ENCODE results near the gene PRKCB.

PRKCB gene

DNA sequence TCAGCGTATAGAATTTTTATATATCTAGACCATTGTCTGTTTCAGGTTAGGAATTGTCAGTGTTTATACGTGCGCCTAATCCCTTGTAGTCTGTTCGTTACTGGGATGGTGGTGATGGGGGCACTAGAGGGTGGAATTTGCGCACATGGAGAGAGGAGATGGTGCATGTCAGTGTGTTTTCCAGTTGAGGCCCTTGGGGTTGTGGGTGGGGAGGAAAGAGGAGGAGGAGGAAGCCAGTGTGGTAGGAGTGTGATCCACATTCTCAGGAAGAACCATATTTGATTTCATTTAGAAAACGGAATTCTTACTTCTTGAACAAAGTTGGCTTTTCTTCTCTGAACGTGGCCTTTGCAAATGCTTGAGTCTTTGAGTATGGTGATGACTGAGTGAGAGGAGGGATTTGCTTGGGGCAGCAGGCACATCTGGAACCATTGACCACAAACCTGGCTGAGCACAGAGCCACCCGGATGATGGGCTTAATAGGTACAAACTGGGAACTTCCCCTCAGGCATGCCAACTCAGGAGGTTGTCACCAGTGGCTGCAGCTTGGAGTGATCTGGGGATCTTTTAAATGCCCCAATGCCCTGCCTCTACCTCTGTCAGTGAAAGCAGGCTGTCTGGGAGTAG, 98.9 kb downstream of the PRKCB start:
- Mint-ChIP-seq H3K27me3 (ENCODE audit: low read depth) (no peaks in the 10 kb centered on the region), H3K4me1 (ENCODE audit: low read depth) (peaks cover 5% of the 10 kb centered on the region), H3K36me3 (ENCODE audit: low read depth) (no peaks in the 10 kb centered on the region), H3K9me3 (no peaks in the 10 kb centered on the region), H3K27ac (no peak overlapping the region), H3K4me3 (no peak overlapping the region)
- no peak for DNase-seq (ENCODE audit: low spot score)

DNA sequence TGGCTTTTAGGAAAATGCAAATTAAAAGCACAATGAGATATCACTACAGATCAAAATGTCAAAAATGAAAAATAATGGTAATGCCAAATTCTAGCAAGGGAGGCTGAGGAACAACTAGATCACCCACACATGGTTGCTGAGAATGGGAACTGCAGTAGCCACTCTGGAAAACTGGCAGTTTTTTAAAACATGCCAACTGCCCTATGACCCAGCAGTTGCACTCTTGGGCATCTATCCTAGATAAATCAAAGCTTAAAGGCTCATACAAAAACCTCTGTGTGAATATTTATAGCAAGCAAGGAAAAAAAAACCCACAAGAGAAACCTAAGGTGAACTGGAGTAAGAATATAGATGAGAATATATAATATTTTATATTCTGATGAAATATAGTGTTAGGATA, 104.3 kb downstream of the PRKCB start:
- H3K27me3 Mint-ChIP-seq (ENCODE audit: low read depth) = no peaks in the 10 kb centered on the region
- no peaks in the 10 kb centered on the region for H3K36me3 Mint-ChIP-seq (ENCODE audit: low read depth)
- H3K9me3 Mint-ChIP-seq = no peaks in the 10 kb centered on the region
- peaks cover 6% of the 10 kb centered on the region for H3K4me1 Mint-ChIP-seq (ENCODE audit: low read depth)
- H3K27ac Mint-ChIP-seq = no peak overlapping the region
- no peak for DNase-seq (ENCODE audit: low spot score)
- no peak overlapping the region for H3K4me3 Mint-ChIP-seq

DNA sequence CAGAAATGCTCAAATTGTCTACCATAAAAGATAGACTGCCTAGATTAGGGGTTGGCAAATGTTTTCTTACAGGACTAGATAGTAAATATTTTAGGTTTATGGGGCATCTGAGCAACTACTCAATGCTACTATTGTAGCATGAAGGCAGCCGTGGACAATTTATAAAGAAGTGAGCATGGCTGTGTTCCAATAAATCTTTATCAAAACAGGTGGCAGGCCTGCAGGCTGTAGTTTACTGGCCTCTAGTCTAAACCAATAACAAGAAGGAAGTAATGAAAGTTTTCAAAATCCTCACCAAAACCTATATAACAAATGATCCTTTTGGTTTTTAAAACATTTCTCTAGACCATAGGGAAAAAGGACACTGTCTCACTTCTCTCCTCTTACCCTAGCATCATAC, 105.2 kb downstream of the PRKCB start:
- Mint-ChIP-seq H3K27ac (no peak overlapping the region), H3K4me3 (no peak overlapping the region), H3K27me3 (ENCODE audit: low read depth) (no peaks in the 10 kb centered on the region), H3K4me1 (ENCODE audit: low read depth) (peaks cover 6% of the 10 kb centered on the region), H3K9me3 (no peaks in the 10 kb centered on the region), H3K36me3 (ENCODE audit: low read depth) (no peaks in the 10 kb centered on the region)
- DNase-seq (ENCODE audit: low spot score) = no peak

DNA sequence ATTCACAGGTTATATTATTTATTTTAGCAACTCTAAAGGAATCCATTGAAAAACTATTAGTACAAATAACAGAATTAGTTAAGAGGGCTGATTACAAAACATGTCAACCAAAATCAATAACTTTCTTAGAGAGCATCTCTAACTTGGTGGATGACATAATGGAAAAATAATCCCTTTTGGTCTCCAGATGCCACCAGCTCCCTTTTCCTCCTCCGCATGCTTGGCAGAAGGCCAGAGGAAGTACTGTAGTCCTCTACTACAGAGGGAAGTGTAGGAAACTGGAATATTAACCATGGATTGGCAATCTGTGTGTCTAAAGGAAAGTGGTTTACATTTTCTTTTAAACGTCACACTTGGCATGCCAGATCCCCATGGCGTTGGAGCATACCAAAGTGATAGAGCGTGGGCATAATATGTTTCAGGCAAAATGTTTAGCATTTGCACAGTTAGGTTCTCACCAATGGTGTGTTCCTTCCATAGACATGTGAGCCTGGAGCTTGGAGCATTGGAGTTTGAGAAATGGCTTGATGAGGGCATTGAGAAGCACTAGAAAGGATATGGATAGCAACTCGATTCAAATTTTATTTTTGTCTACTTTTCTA, 106.3 kb downstream of the PRKCB start:
- peaks cover 5% of the 10 kb centered on the region for H3K4me1 Mint-ChIP-seq (ENCODE audit: low read depth)
- H3K27me3 Mint-ChIP-seq (ENCODE audit: low read depth) = no peaks in the 10 kb centered on the region
- no peak overlapping the region for H3K4me3 Mint-ChIP-seq
- no peak for DNase-seq (ENCODE audit: low spot score)
- H3K36me3 Mint-ChIP-seq (ENCODE audit: low read depth) = no peaks in the 10 kb centered on the region
- H3K27ac Mint-ChIP-seq = no peak overlapping the region
- no peaks in the 10 kb centered on the region for H3K9me3 Mint-ChIP-seq

DNA sequence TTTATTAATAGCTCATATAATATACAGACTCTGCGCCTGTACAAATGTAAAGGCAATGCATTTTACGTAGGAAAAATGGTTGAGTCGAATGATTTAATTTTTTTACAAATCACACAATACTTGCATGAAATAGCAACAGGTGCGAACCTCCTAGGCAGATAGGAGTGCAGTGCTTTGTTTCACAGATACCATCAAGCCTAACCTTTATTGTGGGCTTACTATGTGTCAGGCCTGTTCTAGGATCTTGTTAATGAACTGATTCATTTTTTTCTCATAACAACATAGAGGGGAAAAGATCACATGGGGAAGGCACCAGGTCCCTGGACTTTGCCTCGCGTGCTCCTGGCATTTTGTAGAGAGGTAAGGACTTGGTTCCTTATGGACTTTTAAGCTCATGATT, 107.8 kb downstream of the PRKCB start:
- no peaks in the 10 kb centered on the region for H3K9me3 Mint-ChIP-seq
- no peak overlapping the region for H3K27ac Mint-ChIP-seq
- no peaks in the 10 kb centered on the region for H3K27me3 Mint-ChIP-seq (ENCODE audit: low read depth)
- H3K36me3 Mint-ChIP-seq (ENCODE audit: low read depth) = no peaks in the 10 kb centered on the region
- H3K4me1 Mint-ChIP-seq (ENCODE audit: low read depth) = peaks cover 14% of the 10 kb centered on the region
- DNase-seq (ENCODE audit: low spot score) = no peak
- no peak overlapping the region for H3K4me3 Mint-ChIP-seq

DNA sequence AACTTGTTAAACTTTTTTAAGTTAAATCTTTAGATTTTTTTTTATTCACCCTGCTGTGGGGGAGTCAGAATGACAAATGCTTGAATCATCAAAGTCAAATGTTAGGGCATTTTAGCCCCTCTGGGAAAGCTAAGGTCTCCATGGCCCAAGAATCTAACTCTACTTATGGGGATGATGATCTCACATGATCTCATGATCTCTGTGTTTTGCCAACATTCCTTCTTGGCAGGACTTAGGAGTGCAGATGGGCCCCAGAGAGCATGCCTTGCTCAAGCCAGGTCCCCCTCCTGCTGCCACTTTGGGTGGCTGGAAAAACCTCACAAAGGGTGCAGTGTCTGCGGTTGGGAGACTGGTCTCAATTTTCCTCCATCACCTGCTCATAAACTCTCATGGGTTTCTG, 108.6 kb downstream of the PRKCB start:
- peaks cover 20% of the 10 kb centered on the region for H3K4me1 Mint-ChIP-seq (ENCODE audit: low read depth)
- no peak overlapping the region for H3K4me3 Mint-ChIP-seq
- no peak overlapping the region for H3K27ac Mint-ChIP-seq
- H3K36me3 Mint-ChIP-seq (ENCODE audit: low read depth) = no peaks in the 10 kb centered on the region
- H3K27me3 Mint-ChIP-seq (ENCODE audit: low read depth) = no peaks in the 10 kb centered on the region
- H3K9me3 Mint-ChIP-seq = no peaks in the 10 kb centered on the region
- DNase-seq (ENCODE audit: low spot score) = no peak

DNA sequence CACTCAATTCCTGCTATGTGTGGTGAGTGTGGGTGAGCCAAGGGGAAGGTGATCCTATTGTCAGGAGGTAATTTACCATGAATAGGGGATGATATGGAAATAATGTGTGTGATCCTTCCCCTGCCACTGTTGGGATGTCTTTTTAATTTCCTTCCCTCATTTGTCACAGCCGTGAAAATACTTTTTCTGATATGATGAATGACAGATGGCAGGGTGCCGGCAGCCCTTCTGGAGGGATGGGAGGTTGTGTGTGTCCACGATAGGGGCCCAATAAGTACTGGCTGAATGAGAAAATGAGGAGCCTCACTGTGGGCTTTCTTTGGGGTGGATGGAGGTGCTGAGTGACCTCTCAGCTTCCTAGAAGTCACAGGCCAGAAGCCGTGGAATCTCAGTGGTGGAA, 109.5 kb downstream of the PRKCB start:
- Mint-ChIP-seq H3K36me3 (ENCODE audit: low read depth) (no peaks in the 10 kb centered on the region), H3K27ac (peak overlapping the region; percentile 38), H3K9me3 (no peaks in the 10 kb centered on the region), H3K4me1 (ENCODE audit: low read depth) (peaks cover 29% of the 10 kb centered on the region), H3K4me3 (no peak overlapping the region), H3K27me3 (ENCODE audit: low read depth) (no peaks in the 10 kb centered on the region)
- DNase-seq (ENCODE audit: low spot score) = no peak

DNA sequence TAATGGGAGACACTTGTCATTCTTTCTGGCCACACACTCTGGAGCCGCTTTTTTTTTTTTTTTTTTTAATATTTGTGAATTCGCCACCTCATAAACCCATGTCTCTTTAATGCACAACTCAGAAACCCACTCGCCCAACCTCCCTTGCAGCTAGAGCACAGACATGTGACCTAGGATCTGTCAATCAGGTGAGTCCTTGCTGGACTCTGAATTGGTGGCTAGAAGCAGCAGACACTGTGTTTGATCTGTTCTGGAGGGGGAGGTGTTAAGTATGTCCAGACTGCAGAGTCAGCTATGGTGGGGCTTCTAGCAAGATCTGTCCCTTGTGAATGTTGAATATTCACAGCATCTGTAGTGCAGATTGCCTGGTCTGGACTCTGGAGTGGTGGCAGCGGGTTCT, 112.1 kb downstream of the PRKCB start:
- H3K27me3 Mint-ChIP-seq (ENCODE audit: low read depth) = no peaks in the 10 kb centered on the region
- peaks cover 4% of the 10 kb centered on the region for H3K36me3 Mint-ChIP-seq (ENCODE audit: low read depth)
- H3K4me1 Mint-ChIP-seq (ENCODE audit: low read depth) = peaks cover 51% of the 10 kb centered on the region
- no peak overlapping the region for H3K4me3 Mint-ChIP-seq
- DNase-seq (ENCODE audit: low spot score) = no peak
- peak overlapping the region; percentile 21 for H3K27ac Mint-ChIP-seq
- no peaks in the 10 kb centered on the region for H3K9me3 Mint-ChIP-seq

DNA sequence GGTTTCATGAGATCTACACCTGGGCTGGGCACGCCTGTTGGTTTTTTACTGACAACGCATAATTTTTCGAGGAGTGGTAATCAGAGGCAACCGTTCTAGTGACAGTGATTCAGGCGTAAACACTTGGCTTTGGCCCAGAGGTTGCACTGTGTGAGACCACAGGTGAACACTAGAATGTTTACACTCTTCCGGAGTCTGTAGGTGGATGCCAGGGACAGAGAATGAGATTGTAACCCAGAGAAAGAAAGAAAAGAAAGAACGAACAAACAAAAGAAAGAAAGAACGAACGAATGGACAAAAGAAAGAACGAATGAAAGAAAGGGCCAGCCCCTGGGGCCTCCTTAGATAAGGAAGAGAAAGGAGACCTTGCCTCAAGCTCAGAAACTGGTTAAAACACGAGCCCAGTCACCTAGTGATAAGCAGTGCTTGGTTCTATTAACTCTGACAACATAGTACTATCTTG, 113.2 kb downstream of the PRKCB start:
- H3K4me1 Mint-ChIP-seq (ENCODE audit: low read depth) = peaks cover 58% of the 10 kb centered on the region
- H3K4me3 Mint-ChIP-seq = peak overlapping the region; percentile 69
- no peak for DNase-seq (ENCODE audit: low spot score)
- H3K27ac Mint-ChIP-seq = peak overlapping the region; percentile 95
- no peaks in the 10 kb centered on the region for H3K27me3 Mint-ChIP-seq (ENCODE audit: low read depth)
- H3K36me3 Mint-ChIP-seq (ENCODE audit: low read depth) = peaks cover 7% of the 10 kb centered on the region
- H3K9me3 Mint-ChIP-seq = no peaks in the 10 kb centered on the region

DNA sequence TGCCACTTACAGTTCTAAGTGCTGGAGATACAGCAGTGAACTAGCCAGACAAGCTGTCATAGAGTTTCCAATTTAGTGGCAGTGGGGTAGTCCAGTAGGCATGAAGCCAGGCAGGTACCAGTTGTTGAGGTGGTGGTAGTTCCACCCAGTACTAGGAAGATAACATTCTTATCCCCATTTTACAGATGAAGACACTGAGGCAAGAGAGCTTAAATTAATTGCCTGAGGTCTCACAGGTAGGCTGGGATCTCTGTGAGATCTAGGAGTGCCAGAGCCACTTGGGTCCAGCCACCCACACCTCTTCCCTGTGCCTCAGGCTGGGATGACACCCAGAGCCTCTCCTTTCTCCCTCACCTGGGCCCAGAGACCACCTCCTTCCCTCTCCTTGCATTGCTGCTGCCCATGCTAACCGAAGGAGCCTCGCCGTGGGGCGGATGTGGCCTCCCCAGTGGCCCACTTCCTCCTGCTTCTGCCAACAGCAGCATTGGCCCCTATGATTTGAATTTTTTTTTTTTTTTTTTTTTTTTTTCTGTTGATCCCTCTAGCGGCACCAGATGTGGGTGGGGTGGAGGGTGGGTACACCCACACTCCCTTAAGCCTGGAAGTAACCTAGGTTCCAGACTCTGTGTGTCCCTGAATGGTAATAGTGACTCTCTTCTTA, 114.0 kb downstream of the PRKCB start:
- Mint-ChIP-seq H3K4me3 (peak overlapping the region; percentile 63), H3K27me3 (ENCODE audit: low read depth) (no peaks in the 10 kb centered on the region), H3K9me3 (no peaks in the 10 kb centered on the region), H3K36me3 (ENCODE audit: low read depth) (peaks cover 7% of the 10 kb centered on the region), H3K4me1 (ENCODE audit: low read depth) (peaks cover 58% of the 10 kb centered on the region), H3K27ac (peak overlapping the region; percentile 95)
- peak; percentile 46 for DNase-seq (ENCODE audit: low spot score)

DNA sequence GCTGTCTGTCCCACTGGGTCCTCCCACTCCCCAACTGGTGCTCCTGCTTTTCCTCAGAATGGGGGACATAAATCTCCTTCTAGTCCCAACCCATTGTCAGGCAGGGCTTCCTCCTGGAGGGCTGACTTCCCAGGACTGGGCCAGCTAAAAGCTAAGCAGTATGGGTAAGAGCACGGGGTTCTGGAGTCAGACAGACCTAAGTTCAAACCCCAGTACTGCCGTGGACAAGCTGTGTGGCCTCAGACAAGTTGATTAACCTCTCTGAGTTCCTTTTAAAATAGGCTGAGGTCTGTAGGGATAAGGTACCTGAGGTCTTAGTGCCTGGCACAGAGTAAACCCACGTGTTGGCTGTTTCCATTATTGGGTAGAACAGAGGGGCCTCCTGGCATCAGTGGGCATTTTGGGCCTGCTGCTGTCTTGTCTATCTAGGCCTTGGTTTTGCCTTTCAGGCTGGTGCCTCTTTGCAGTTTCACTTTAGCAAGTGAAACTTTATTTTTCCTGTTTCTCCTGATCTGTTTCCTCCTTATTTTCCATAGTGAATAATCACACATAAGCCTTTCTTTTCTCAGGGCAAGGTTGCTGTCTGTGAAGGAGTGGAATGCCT, 114.6 kb downstream of the PRKCB start:
- Mint-ChIP-seq H3K27me3 (ENCODE audit: low read depth) (no peaks in the 10 kb centered on the region), H3K4me1 (ENCODE audit: low read depth) (peaks cover 57% of the 10 kb centered on the region), H3K36me3 (ENCODE audit: low read depth) (peaks cover 7% of the 10 kb centered on the region), H3K9me3 (no peaks in the 10 kb centered on the region), H3K27ac (peak overlapping the region; percentile 95), H3K4me3 (peak overlapping the region; percentile 63)
- DNase-seq (ENCODE audit: low spot score) = no peak

DNA sequence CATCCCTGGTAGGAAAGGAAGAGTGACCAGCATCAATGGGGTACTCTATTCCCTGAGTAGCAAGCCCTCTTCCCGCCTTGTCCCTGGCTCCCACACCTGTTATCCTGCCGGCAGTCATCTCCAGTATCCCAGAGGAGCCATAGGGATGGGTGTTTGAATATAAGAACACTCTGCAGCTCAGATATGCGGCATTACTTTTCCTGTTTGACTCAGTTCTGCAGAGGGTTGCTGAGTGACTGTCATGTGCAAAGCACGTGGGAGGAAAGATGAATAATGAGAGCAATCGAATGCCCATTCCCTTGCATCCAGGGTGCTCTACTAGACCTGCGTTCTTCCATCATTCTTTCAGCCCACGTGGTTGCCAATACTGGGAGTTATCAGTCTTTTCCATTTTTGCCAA, 115.1 kb downstream of the PRKCB start:
- peak; percentile 40 for DNase-seq (ENCODE audit: low spot score)
- Mint-ChIP-seq H3K4me3 (peak overlapping the region; percentile 63), H3K4me1 (ENCODE audit: low read depth) (peaks cover 55% of the 10 kb centered on the region), H3K9me3 (no peaks in the 10 kb centered on the region), H3K27ac (peak overlapping the region; percentile 95), H3K27me3 (ENCODE audit: low read depth) (no peaks in the 10 kb centered on the region), H3K36me3 (ENCODE audit: low read depth) (peaks cover 7% of the 10 kb centered on the region)

DNA sequence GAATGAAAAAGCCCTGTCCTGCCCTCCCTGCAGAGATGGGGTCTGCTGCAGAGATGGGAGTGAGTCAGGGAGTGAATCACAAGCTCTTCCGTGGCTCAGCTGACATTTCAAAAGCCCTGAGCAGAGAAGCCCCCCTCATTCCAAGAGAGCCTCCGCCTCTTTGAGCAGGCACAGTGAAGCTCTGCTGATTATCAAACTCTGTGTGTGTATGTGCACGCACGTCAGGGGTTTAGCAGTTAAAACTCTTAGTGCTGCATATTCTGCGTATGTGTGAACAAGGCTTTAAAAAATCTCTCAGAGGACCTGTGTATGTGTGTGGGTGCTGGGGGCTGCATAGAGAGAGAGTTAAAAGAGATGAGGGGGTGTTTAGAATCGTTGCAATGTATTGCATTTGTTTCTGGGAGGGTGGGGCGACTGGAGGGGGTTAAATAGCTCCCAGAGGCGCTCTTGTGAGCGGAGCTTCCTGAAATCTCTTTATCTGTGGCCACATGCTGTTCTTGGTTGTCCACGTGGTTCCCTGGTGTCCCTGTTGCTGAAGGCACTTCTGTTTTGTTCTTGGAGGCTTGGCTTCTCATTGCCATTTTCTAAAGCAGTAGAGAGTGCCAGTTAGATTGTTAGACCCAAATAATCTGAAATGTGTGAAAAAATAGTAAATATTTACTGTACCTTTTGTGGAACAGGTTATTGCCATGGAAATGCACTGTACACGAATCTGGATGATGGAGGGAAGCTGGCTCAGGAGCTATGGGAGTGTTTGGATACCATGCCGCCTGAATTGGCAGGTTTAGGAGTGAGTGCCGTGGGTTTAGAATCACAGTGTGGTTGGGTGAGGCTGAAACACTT, 116.6 kb downstream of the PRKCB start:
- Mint-ChIP-seq H3K4me1 (ENCODE audit: low read depth) (peaks cover 56% of the 10 kb centered on the region), H3K27ac (peak overlapping the region; percentile 37), H3K4me3 (peak overlapping the region; percentile 5), H3K9me3 (no peaks in the 10 kb centered on the region), H3K27me3 (ENCODE audit: low read depth) (no peaks in the 10 kb centered on the region), H3K36me3 (ENCODE audit: low read depth) (peaks cover 7% of the 10 kb centered on the region)
- DNase-seq (ENCODE audit: low spot score) = peak; percentile 28

DNA sequence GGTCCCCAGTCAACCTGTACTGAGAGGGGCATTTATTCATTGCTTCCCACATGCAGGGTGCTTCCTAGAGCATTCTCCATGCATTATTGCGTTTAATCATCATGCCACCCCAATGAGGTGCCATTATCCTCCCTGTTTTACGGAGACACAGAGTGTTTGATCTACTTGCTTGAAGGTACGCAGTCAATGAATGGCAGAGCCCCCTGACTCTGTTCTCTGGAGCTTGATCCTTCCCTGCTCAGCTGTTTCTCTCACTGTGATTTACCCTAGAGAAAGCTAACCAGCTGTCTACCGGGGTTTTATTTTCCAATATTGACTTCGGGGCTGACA, 117.2 kb downstream of the PRKCB start:
- Mint-ChIP-seq H3K9me3 (no peaks in the 10 kb centered on the region), H3K4me1 (ENCODE audit: low read depth) (peaks cover 53% of the 10 kb centered on the region), H3K36me3 (ENCODE audit: low read depth) (peaks cover 7% of the 10 kb centered on the region), H3K4me3 (no peak overlapping the region), H3K27ac (no peak overlapping the region), H3K27me3 (ENCODE audit: low read depth) (no peaks in the 10 kb centered on the region)
- no peak for DNase-seq (ENCODE audit: low spot score)
